ENCODE measurements around the gene NASP. TPM values are rescaled to one million over a fixed set of nuclear protein-coding genes. Genes with fewer than 3 reads are reported as not detected.

NASP gene
- total and polyA plus RNA-seq, 2 of the 13 experiments (the other 11 are each of a cell fraction or from before 2014, with no cell fraction given), result 132 to 256 TPM

DNA sequence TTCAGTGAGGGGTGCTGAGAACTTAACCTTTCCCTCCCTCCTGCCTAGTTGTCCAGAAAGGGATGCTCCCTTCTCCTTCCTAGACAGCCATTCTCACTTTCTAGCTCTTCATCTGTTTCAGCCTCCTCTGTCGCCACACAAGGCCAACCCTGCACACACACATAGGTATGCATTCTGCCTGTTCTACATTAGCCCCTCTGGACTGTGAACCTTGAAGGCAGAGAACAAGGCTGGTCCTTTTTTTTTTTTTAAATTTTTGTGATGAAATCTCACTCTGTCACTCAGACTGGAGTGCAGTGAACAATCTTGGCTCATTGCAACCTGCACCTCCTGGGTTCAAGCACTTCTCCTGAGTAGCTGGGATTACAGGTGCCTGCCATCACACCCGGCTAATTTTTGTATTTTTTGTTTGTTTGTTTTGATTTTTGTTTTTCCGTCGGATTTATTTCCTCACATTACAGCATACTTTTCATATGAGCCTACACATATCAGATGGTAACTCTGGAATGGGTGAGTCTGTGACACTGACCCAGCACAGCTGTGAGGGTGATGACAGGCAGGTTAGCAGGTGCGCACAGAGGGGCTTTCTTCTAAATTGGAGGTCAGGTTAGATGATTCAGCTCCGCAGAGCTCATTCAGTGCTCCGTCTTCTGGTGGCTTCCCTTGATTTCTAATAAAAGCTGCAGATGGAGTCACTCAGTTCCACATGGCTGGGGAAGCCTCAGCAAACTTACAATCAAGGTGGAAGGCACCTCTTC lies 38.1 kb upstream of the NASP start (continued):
- TF ChIP-seq FLYWCH1 (CRISPR knock-in tag; IDR thresholded peaks at IDR 0.05) (no peak), ZNF772 (CRISPR knock-in tag; IDR thresholded peaks at IDR 0.05) (no peak), LBX2 (CRISPR knock-in tag; IDR thresholded peaks at IDR 0.05; ENCODE audit: borderline replicate concordance) (no peak), E2F2 (CRISPR knock-in tag; IDR thresholded peaks at IDR 0.05; ENCODE audit: borderline replicate concordance) (no peak), ATF7 (IDR thresholded peaks at IDR 0.05) (peak; percentile 8; the same call in 1 of the 2 replicates), ATF7 (CRISPR knock-in tag; IDR thresholded peaks at IDR 0.05) (no peak), NR0B2 (CRISPR knock-in tag; IDR thresholded peaks at IDR 0.05) (no peak), ZNF253 (CRISPR knock-in tag; IDR thresholded peaks at IDR 0.05; ENCODE audit: borderline replicate concordance) (no peak), ZNF570 (CRISPR knock-in tag; IDR thresholded peaks at IDR 0.05; ENCODE audit: borderline replicate concordance) (no peak), TCF7 (IDR thresholded peaks at IDR 0.05; ENCODE audit: low read depth) (no peak), SOX6 (IDR thresholded peaks at IDR 0.05) (no peak), SOX6 (CRISPR knock-in tag; IDR thresholded peaks at IDR 0.05) (peak; percentile 38; the same call in 1 of the 2 replicates), NCOA2 (CRISPR knock-in tag; IDR thresholded peaks at IDR 0.05) (peak; percentile 44; the same call in 1 of the 2 replicates), ZNF687 (CRISPR knock-in tag; IDR thresholded peaks at IDR 0.05) (no peak), GATAD1 (CRISPR knock-in tag; IDR thresholded peaks at IDR 0.05) (no peak), CREM (IDR thresholded peaks at IDR 0.05) (no peak), CREM (CRISPR knock-in tag; IDR thresholded peaks at IDR 0.05) (no peak), JDP2 (CRISPR knock-in tag; IDR thresholded peaks at IDR 0.05; ENCODE audit: borderline replicate concordance) (no peak), TCF12 (IDR thresholded peaks at IDR 0.05) (no peak), TCF12 (CRISPR knock-in tag; IDR thresholded peaks at IDR 0.05) (no peak), DPF2 (CRISPR knock-in tag; IDR thresholded peaks at IDR 0.05; ENCODE audit: borderline replicate concordance, low read depth) (peak; percentile 17; the same call in 1 of the 2 replicates), MIXL1 (CRISPR knock-in tag; IDR thresholded peaks at IDR 0.05) (0 out of 2 replicates have a peak, but pooled peaks have one; percentile 32), KDM2A (CRISPR knock-in tag; IDR thresholded peaks at IDR 0.05; ENCODE audit: borderline replicate concordance, low read depth) (no peak), SRF (IDR thresholded peaks at IDR 0.05; ENCODE audit: low read depth, low read length) (no peak)
- TF ChIP-seq, protein P1, sequence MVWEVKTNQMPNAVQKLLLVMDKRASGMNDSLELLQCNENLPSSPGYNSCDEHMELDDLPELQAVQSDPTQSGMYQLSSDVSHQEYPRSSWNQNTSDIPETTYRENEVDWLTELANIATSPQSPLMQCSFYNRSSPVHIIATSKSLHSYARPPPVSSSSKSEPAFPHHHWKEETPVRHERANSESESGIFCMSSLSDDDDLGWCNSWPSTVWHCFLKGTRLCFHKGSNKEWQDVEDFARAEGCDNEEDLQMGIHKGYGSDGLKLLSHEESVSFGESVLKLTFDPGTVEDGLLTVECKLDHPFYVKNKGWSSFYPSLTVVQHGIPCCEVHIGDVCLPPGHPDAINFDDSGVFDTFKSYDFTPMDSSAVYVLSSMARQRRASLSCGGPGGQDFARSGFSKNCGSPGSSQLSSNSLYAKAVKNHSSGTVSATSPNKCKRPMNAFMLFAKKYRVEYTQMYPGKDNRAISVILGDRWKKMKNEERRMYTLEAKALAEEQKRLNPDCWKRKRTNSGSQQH (CRISPR knock-in tag; IDR thresholded peaks at IDR 0.05; ENCODE audit: low read depth), result no peak

All from HepG2 (cell line).